Endometrium (tissue), 2 donors: Measurements from ENCODE around the gene APOC4.
"Not testable (repeated sequence)": the region's sequence is repeated elsewhere in the genome, so short reads cannot be mapped to it uniquely, and the experiment has no call there.

Experiments
- FAIRE-seq: peaks from 2 replicates; lab custom pipeline; 2012; peaks lifted over from hg19 to GRCh38; lab: Jason Lieb, UNC
- donor health status: control.
- donor health status: control.

APOC4 gene

GRCh38 chr19:44958090-44958489, 16.1 kb downstream of the APOC4 start:
- FAIRE-seq, result no peak

GRCh38 chr19:44959691-44960090, 17.7 kb downstream of the APOC4 start:
- FAIRE-seq, result no peak

GRCh38 chr19:44960906-44961728, 19.1 kb downstream of the APOC4 start:
- no peak for FAIRE-seq

- FAIRE-seq, result no peak
Observed at GRCh38 chr19:44961821-44962220, 19.8 kb downstream of the APOC4 start.

GRCh38 chr19:44968118-44968517, 26.1 kb downstream of the APOC4 start:
- no peak for FAIRE-seq

- no peak for FAIRE-seq
Observed at GRCh38 chr19:44968670-44969069, 26.6 kb downstream of the APOC4 start.

GRCh38 chr19:44969437-44969836, 27.4 kb downstream of the APOC4 start:
- FAIRE-seq, result no peak

GRCh38 chr19:44971451-44971850, 29.4 kb downstream of the APOC4 start:
- not testable (repeated sequence) for FAIRE-seq

GRCh38 chr19:44972802-44973201, 30.8 kb downstream of the APOC4 start:
- FAIRE-seq, result no peak

GRCh38 chr19:44973982-44974735, 32.1 kb downstream of the APOC4 start:
- no peak for FAIRE-seq

- FAIRE-seq, result no peak
Observed at GRCh38 chr19:44974857-44975256, 32.8 kb downstream of the APOC4 start.

GRCh38 chr19:44975444-44975843, 33.4 kb downstream of the APOC4 start:
- FAIRE-seq, result no peak

- FAIRE-seq, result no peak
Observed at GRCh38 chr19:44984005-44984404, 42.0 kb downstream of the APOC4 start.

- no peak for FAIRE-seq
Observed at GRCh38 chr19:44985445-44985844, 43.4 kb downstream of the APOC4 start.

- no peak for FAIRE-seq
Observed at GRCh38 chr19:44986389-44986788, 44.4 kb downstream of the APOC4 start.

- FAIRE-seq, result no peak
Observed at GRCh38 chr19:44987148-44987675, 45.2 kb downstream of the APOC4 start.

- FAIRE-seq, result no peak
Observed at GRCh38 chr19:44988273-44988672, 46.2 kb downstream of the APOC4 start.

- no peak for FAIRE-seq
Observed at GRCh38 chr19:44988896-44989556, 47.0 kb downstream of the APOC4 start.

GRCh38 chr19:44990459-44990858, 48.4 kb downstream of the APOC4 start:
- FAIRE-seq, result no peak

GRCh38 chr19:44990966-44991365, 48.9 kb downstream of the APOC4 start:
- no peak for FAIRE-seq

- no peak for FAIRE-seq
Observed at GRCh38 chr19:44992336-44993163, 50.5 kb downstream of the APOC4 start.

- FAIRE-seq, result no peak
Observed at GRCh38 chr19:44993526-44993925, 51.5 kb downstream of the APOC4 start.
